ENCODE results near the gene UBASH3B.

DNA sequence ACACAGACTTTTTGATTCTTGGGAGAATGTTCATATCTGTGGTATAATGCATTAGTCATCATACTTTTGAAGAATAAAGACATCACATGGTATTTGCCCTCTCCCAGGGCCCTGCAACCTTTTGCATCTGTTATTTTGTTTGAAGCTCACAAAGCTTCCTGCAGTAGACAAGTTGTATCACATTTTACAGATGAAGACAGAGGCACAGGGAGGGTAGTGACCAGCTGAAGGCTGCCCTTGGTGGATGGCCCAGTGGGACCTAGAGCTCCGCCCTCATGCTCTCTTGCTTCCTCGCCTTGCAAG, 66.4 kb downstream of the UBASH3B start:
- TF ChIP-seq EZH2 (IDR thresholded peaks at IDR 0.05; ENCODE audit: borderline replicate concordance, low read length): no peak
- TF ChIP-seq CTCF (conservative IDR thresholded peaks at IDR 0.05 in 1 of 2, IDR thresholded peaks at IDR 0.05 in 1 of 2; ENCODE audit: extremely low read depth in 1 of 2, insufficient read depth in 1 of 2, low read depth in 1 of 2, low read length in 2 of 2): no peak
